Measurements from ENCODE around the gene RIBC2. TPM values are rescaled to one million over a fixed set of nuclear protein-coding genes. Genes with fewer than 3 reads are reported as not detected.

The RIBC2 gene
- total and polyA plus RNA-seq, 10 of the 15 experiments (the other 5 are each of a cell fraction or from before 2014, with no cell fraction given), result 0.10 TPM; not detected in 9

DNA sequence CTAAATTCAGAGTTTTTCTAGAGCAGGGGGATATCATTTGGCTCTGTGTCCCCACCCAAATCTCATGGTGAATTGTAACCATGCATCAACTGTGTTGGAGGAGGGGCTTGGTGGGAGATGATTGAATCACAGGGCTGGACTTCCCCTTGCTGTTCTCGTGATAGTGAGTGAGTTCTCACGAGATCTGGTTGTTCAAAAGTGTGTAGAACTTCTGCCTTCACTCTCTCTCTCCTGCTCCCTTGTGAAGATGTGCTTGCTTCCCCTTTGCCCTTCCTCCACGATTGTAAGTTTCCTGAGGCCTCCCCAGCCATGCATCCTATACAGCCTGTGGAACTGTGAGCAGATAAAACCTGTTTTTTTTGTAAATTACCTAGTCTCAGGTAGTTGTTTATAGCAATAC, 67.2 kb downstream of the RIBC2 start (continued):
- TF ChIP-seq BACH1 (IDR thresholded peaks at IDR 0.05; ENCODE audit: borderline replicate concordance), result no peak
- TF ChIP-seq EZH2 (IDR thresholded peaks at IDR 0.05; ENCODE audit: borderline replicate concordance, control insufficient read depth, low read depth, low read length), result no peak
- TF ChIP-seq RAD21 (IDR thresholded peaks at IDR 0.05; ENCODE audit: insufficient read depth, low read depth, low read length), result no peak

DNA sequence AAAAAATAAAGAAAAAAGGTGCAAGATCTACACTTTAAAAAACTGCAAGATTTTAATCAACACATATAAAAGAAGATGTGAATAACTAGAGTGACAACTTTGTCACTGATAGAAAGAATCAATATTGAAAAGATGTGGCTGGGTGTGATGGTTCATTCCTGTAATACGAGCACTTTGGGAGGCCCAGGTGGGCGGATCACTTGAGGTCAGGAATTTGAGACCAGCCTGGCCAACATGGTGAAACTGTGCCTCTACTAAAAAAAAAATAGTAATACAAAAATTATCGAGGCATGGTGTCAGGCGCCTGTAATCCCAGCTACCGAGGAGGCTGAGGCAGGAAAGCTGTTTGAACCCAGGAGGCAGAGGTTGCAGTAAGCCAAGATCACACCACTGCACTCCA, 68.2 kb downstream of the RIBC2 start:
- Histone ChIP-seq H3K4me2 (ENCODE audit: control insufficient read depth, insufficient read depth) (no peak overlapping the region), H3K27ac (ENCODE audit: control insufficient read depth, insufficient read depth) (no peak overlapping the region), H3K4me3 (no peak overlapping the region), H3K9ac (ENCODE audit: control insufficient read depth, insufficient read depth, low read length) (no peak overlapping the region), H3K27me3 (replicated peaks in 1 of 2; ENCODE audit: control insufficient read depth in 2 of 2, insufficient read depth in 2 of 2, low read length in 1 of 2) (no peaks in the 10 kb centered on the region; a peak in 2 of 4 replicates), H2AFZ (ENCODE audit: control insufficient read depth, low read depth, low read length) (no peak overlapping the region), H3K9me3 (replicated peaks; ENCODE audit: control insufficient read depth, insufficient read depth, low read length) (no peaks in the 10 kb centered on the region; the same call in 2 of the 3 replicates), H3K79me2 (ENCODE audit: control insufficient read depth, insufficient read depth, low read length) (no peaks in the 10 kb centered on the region), H4K20me1 (ENCODE audit: control insufficient read depth, insufficient read depth) (no peaks in the 10 kb centered on the region), H3K4me1 (ENCODE audit: control insufficient read depth, insufficient read depth, low read length) (no peaks in the 10 kb centered on the region), H3K36me3 (ENCODE audit: control insufficient read depth in 2 of 2, insufficient read depth in 2 of 2, low read length in 1 of 2) (no peaks in the 10 kb centered on the region)
- TF ChIP-seq CHD2 (IDR thresholded peaks at IDR 0.05; ENCODE audit: borderline replicate concordance, low read depth, low read length) (no peak), EP300 (IDR thresholded peaks at IDR 0.05; ENCODE audit: borderline replicate concordance in 1 of 2, control insufficient read depth in 1 of 2, low read depth in 2 of 2, low read length in 2 of 2) (no peak), EGR1 (IDR thresholded peaks at IDR 0.05; ENCODE audit: borderline replicate concordance in 1 of 2, low read depth in 2 of 2, low read length in 2 of 2) (no peak), KAT2A (conservative IDR thresholded peaks at IDR 0.05; ENCODE audit: control insufficient read depth, low read depth, low read length) (no peak), MXI1 (IDR thresholded peaks at IDR 0.05; ENCODE audit: low read depth, low read length) (no peak), ZNF207 (IDR thresholded peaks at IDR 0.05; ENCODE audit: borderline replicate concordance) (no peak), LARP7 (IDR thresholded peaks at IDR 0.05) (no peak), SPI1 (IDR thresholded peaks at IDR 0.05; ENCODE audit: borderline replicate concordance, insufficient read depth, low read depth, low read length) (no peak), TCF3 (IDR thresholded peaks at IDR 0.05; ENCODE audit: borderline replicate concordance, insufficient read depth, low read depth, low read length) (no peak), ATF7 (IDR thresholded peaks at IDR 0.05; ENCODE audit: low read depth) (no peak), CHD4 (IDR thresholded peaks at IDR 0.05) (no peak), DPF2 (IDR thresholded peaks at IDR 0.05) (no peak), FOXM1 (IDR thresholded peaks at IDR 0.05; ENCODE audit: low read depth, low read length) (no peak), MYC (IDR thresholded peaks at IDR 0.05; ENCODE audit: insufficient read depth, insufficient read length, insufficient replicate concordance, low read length, severe bottlenecking) (no peak), RUNX3 (IDR thresholded peaks at IDR 0.05; ENCODE audit: low read length) (no peak), YY1 (IDR thresholded peaks at IDR 0.05; ENCODE audit: low read depth, low read length) (no peak), MYB (IDR thresholded peaks at IDR 0.05; ENCODE audit: borderline replicate concordance, low read depth, low read length) (no peak), TARDBP (IDR thresholded peaks at IDR 0.05; ENCODE audit: borderline replicate concordance) (no peak), CBX3 (IDR thresholded peaks at IDR 0.05; ENCODE audit: borderline replicate concordance, low read depth) (no peak)
- TF ChIP-seq, protein P1, sequence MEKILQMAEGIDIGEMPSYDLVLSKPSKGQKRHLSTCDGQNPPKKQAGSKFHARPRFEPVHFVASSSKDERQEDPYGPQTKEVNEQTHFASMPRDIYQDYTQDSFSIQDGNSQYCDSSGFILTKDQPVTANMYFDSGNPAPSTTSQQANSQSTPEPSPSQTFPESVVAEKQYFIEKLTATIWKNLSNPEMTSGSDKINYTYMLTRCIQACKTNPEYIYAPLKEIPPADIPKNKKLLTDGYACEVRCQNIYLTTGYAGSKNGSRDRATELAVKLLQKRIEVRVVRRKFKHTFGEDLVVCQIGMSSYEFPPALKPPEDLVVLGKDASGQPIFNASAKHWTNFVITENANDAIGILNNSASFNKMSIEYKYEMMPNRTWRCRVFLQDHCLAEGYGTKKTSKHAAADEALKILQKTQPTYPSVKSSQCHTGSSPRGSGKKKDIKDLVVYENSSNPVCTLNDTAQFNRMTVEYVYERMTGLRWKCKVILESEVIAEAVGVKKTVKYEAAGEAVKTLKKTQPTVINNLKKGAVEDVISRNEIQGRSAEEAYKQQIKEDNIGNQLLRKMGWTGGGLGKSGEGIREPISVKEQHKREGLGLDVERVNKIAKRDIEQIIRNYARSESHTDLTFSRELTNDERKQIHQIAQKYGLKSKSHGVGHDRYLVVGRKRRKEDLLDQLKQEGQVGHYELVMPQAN (conservative IDR thresholded peaks at IDR 0.05), result no peak
- SMC1A ChIA-PET (ENCODE audit: uncharacterized antibody, unreplicated experiment), result no interaction called here
- DNase-seq (ENCODE audit: low read depth, low spot score), result no peak
- FAIRE-seq, result no peak
- BruUV-seq (replicated peaks), result no TSS peak
- intact Hi-C loops (cut with micrococcal nuclease; ENCODE audit: unreplicated experiment) (no loop called here), in situ Hi-C loops (cut with MboI) (no loop called here)
- no peak for ATAC-seq
- RAD21 ChIA-PET (ENCODE audit: unreplicated experiment), result interaction anchor here (0.6 kb wide), 1 partner anchor 480 kb away, joined by 3 read pairs; no protein-coding TSS in a partner anchor
- POLR2A ChIA-PET, result no interaction called here
- CTCF ChIA-PET, result no interaction called here
- WGBS (ENCODE audit: insufficient coverage, insufficient replicate concordance, low lambda C conversion rate, missing lambda C conversion rate), result 26% methylated on average over 5 of the region's 5 CpGs
